Activated T-helper 1 cell treated with Interleukin-2 at 50 U/mL for 16 hours (primary cell): Measurements from ENCODE around the gene ARHGEF39.
A peak's percentile ranks its signal among the peaks of the same experiment; 100 is the strongest.

Experiments
- DNase-seq: peaks from one replicate; pipeline ENCODE4 v3.0.0-alpha.2; 2020; ENCODE audit warnings: low read depth

The ARHGEF39 gene

GRCh38 chr9:35664531-35665470 lies at the start of gene ARHGEF39:
ARHGEF39 (minus strand) TSS chr9:35665195; CDS start chr9:35665169, 26 bp downstream.
- DNase-seq: peak; percentile 56

- no peak for DNase-seq
These were observed 49.1 kb upstream of the ARHGEF39 start for GRCh38 chr9:35714123-35714522.

GRCh38 chr9:35713578-35713977 lies 48.6 kb upstream of the ARHGEF39 start:
- DNase-seq: no peak

GRCh38 chr9:35712762-35713400 lies 47.9 kb upstream of the ARHGEF39 start:
- no peak for DNase-seq

- no peak for DNase-seq
These were observed 46.8 kb upstream of the ARHGEF39 start for GRCh38 chr9:35711501-35712428.

GRCh38 chr9:35710818-35711500 lies 46.0 kb upstream of the ARHGEF39 start:
- no peak for DNase-seq

GRCh38 chr9:35708146-35708545 lies 43.2 kb upstream of the ARHGEF39 start:
- DNase-seq: no peak

GRCh38 chr9:35706951-35707350 lies 42.0 kb upstream of the ARHGEF39 start:
- no peak for DNase-seq

- no peak for DNase-seq
These were observed 40.9 kb upstream of the ARHGEF39 start for GRCh38 chr9:35705836-35706430.

- no peak for DNase-seq
These were observed 40.4 kb upstream of the ARHGEF39 start for GRCh38 chr9:35705372-35705771.

GRCh38 chr9:35703906-35704672 lies 39.1 kb upstream of the ARHGEF39 start:
- DNase-seq: no peak

GRCh38 chr9:35702696-35703095 lies 37.7 kb upstream of the ARHGEF39 start:
- no peak for DNase-seq

GRCh38 chr9:35700942-35701341 lies 35.9 kb upstream of the ARHGEF39 start:
- no peak for DNase-seq

- DNase-seq: no peak
These were observed 35.0 kb upstream of the ARHGEF39 start for GRCh38 chr9:35700031-35700430.

- no peak for DNase-seq
These were observed 33.2 kb upstream of the ARHGEF39 start for GRCh38 chr9:35698231-35698630.

GRCh38 chr9:35697486-35697885 lies 32.5 kb upstream of the ARHGEF39 start:
- no peak for DNase-seq

- DNase-seq: peak; percentile 28
These were observed 31.7 kb upstream of the ARHGEF39 start for GRCh38 chr9:35696520-35697215.

GRCh38 chr9:35695943-35696401 lies 31.0 kb upstream of the ARHGEF39 start:
- DNase-seq: no peak

- DNase-seq: no peak
These were observed 26.8 kb upstream of the ARHGEF39 start for GRCh38 chr9:35691757-35692301.

GRCh38 chr9:35691334-35691650 lies 26.3 kb upstream of the ARHGEF39 start:
- DNase-seq: no peak
